IMR-90 (cell line): Measurements from ENCODE around the gene RUNX3. TPM values are rescaled to one million over a fixed set of nuclear protein-coding genes. Genes with fewer than 3 reads are reported as not detected.
A peak's percentile ranks its signal among the peaks of the same experiment; 100 is the strongest.
"Not testable (repeated sequence)": the region's sequence is repeated elsewhere in the genome, so short reads cannot be mapped to it uniquely, and the experiment has no call there.

ENCODE experiments used
- ATAC-seq: fragments of 200-7000 bp; cut with Tn5 transposase; 2 replicates; pipeline ENCODE4 v1.9.1; 2020; ENCODE audit warnings: low read depth, mild to moderate bottlenecking, moderate library complexity
- BruUV-seq: library from RNA; stranded (reverse); fragments of 400-500 nt; replicated peaks from 2 replicates; lab custom pipeline; 2021; lab: Mats Ljungman, UMichigan
- CTCF ChIA-PET: fragments of 300-600 bp; formaldehyde crosslinking; extraction: SDS; loops from one replicate; lab custom pipeline; 2021; ENCODE audit warnings: antibody characterized with exemption; lab: Yijun Ruan, JAX
- POLR2A ChIA-PET: fragments of 300-600 bp; sonication (Branson Sonifier 250); formaldehyde crosslinking; loops from one replicate; lab custom pipeline; 2022; ENCODE audit warnings: antibody characterized with exemption; ENCODE audit not compliant: unreplicated experiment; lab: Charles Lee
- DNase-seq: peaks from one replicate; pipeline ENCODE4 v3.0.0; 2013
- H2AFZ ChIP-seq: replicated peaks from 2 replicates; pipeline ENCODE3; 2013; ENCODE audit warnings: low read length, mild to moderate bottlenecking; ENCODE audit not compliant: poor library complexity
- H2AK5ac ChIP-seq: 2 replicates; pipeline ENCODE4 v1.6.1; 2013; ENCODE audit warnings: low read depth, low read length, inconsistent platforms
- H2AK9ac ChIP-seq: replicated peaks from 2 replicates; pipeline ENCODE3; 2013; ENCODE audit warnings: mild to moderate bottlenecking, low read depth, low read length, moderate library complexity; ENCODE audit not compliant: poor library complexity
- H2BK120ac ChIP-seq: 2 replicates; pipeline ENCODE4 v1.6.1; 2013; ENCODE audit warnings: low read depth, low read length, inconsistent platforms
- H2BK15ac ChIP-seq: 3 replicates; pipeline ENCODE4 v1.6.1; 2013; ENCODE audit warnings: low read depth, low read length, inconsistent platforms
- H2BK20ac ChIP-seq: 2 replicates; pipeline ENCODE4 v1.6.1; 2013; ENCODE audit warnings: low read depth, mild to moderate bottlenecking, inconsistent platforms, low read length, moderate library complexity
- H2BK5ac ChIP-seq: 2 replicates; pipeline ENCODE4 v1.6.1; 2013; ENCODE audit warnings: mild to moderate bottlenecking, low read depth, low read length, inconsistent platforms; ENCODE audit not compliant: poor library complexity, severe bottlenecking
- H3K14ac ChIP-seq: replicated peaks from 2 replicates; pipeline ENCODE4 v1.6.1; 2013; ENCODE audit warnings: low read depth, low read length, inconsistent platforms
- H3K18ac ChIP-seq: 2 replicates; pipeline ENCODE4 v1.6.1; 2013; ENCODE audit warnings: low read depth, low read length, control low read depth
- H3K23ac ChIP-seq: 2 replicates; pipeline ENCODE4 v1.6.1; 2013; ENCODE audit warnings: low read depth, low read length, inconsistent platforms
- H3K27ac ChIP-seq: 2 replicates; pipeline ENCODE4 v1.5.1; 2013; ENCODE audit warnings: mild to moderate bottlenecking, control low read depth, low read length; ENCODE audit not compliant: insufficient read depth
- H3K27me3 ChIP-seq: 2 replicates; pipeline ENCODE4 v1.6.1; 2013; ENCODE audit warnings: low read length; ENCODE audit not compliant: control insufficient read depth, insufficient read depth
- H3K36me3 ChIP-seq: 2 replicates; pipeline ENCODE4 v1.6.1; 2013; ENCODE audit warnings: low read length, mixed read lengths; ENCODE audit not compliant: control insufficient read depth, insufficient read depth
- H3K4ac ChIP-seq: 2 replicates; pipeline ENCODE4 v1.6.1; 2013; ENCODE audit warnings: low read depth, low read length, inconsistent platforms
- H3K4me1 ChIP-seq: 2 replicates; pipeline ENCODE4 v1.6.1; 2013; ENCODE audit warnings: low read length, mixed read lengths; ENCODE audit not compliant: control insufficient read depth, insufficient read depth
- H3K4me2 ChIP-seq: 2 replicates; pipeline ENCODE4 v1.6.1; 2013; ENCODE audit warnings: low read depth, mild to moderate bottlenecking, control low read depth, low read length, moderate library complexity
- H3K4me3 ChIP-seq: 2 replicates; pipeline ENCODE4 v1.5.1; 2013; ENCODE audit warnings: low read depth, mild to moderate bottlenecking, control low read depth, low read length, moderate library complexity; ENCODE audit not compliant: insufficient read depth
- H3K56ac ChIP-seq: 2 replicates; pipeline ENCODE4 v1.6.1; 2013; ENCODE audit warnings: low read length, inconsistent platforms; ENCODE audit not compliant: insufficient read depth; ENCODE audit errors: extremely low read depth
- H3K79me1 ChIP-seq, 2 experiments: 2 replicates each; pipeline ENCODE4 v1.6.1; 2013; ENCODE audit warnings: low read length in 2 of 2, inconsistent platforms in 1 of 2, low read depth in 1 of 2
- H3K9ac ChIP-seq: 2 replicates; pipeline ENCODE4 v1.6.1; 2013; ENCODE audit warnings: low read depth, low read length, control low read depth
- H3K9me1 ChIP-seq: 2 replicates; pipeline ENCODE4 v1.6.1; 2013; ENCODE audit warnings: low read length, inconsistent platforms; ENCODE audit not compliant: insufficient read depth
- H3K9me3 ChIP-seq: 2 replicates; pipeline ENCODE4 v1.6.1; 2013; ENCODE audit warnings: low read length; ENCODE audit not compliant: control insufficient read depth, insufficient read depth
- H4K20me1 ChIP-seq: 2 replicates; pipeline ENCODE4 v1.6.1; 2013; ENCODE audit warnings: low read length, inconsistent platforms; ENCODE audit not compliant: insufficient read depth
- H4K5ac ChIP-seq: 2 replicates; pipeline ENCODE4 v1.6.1; 2013; ENCODE audit warnings: mild to moderate bottlenecking, low read depth, low read length, control low read depth
- H4K8ac ChIP-seq, 2 experiments: 2 replicates each; pipeline ENCODE4 v1.6.1; 2013; ENCODE audit warnings: low read depth in 2 of 2, low read length in 2 of 2, control low read depth in 1 of 2, inconsistent platforms in 1 of 2
- H4K91ac ChIP-seq: 2 replicates; pipeline ENCODE4 v1.6.1; 2013; ENCODE audit warnings: low read depth, low read length, inconsistent platforms; ENCODE audit not compliant: insufficient read depth
- CEBPB ChIP-seq: IDR thresholded peaks from 2 replicates; pipeline ENCODE4 v1.6.1; 2012; ENCODE audit warnings: low read depth, low read length, improper control_type of control experiment
- CHD1 ChIP-seq: IDR thresholded peaks from 2 replicates; pipeline ENCODE4 v1.6.1; 2012; ENCODE audit warnings: low read depth, low read length, improper control_type of control experiment
- WGBS, 2 experiments: methylation state at CpG; one replicate each; pipeline versions ENCODE4 v1.1.5 to v1.1.7; 2013; ENCODE audit warnings: missing lambda C conversion rate in 2 of 2; ENCODE audit not compliant: insufficient read length in 1 of 2; ENCODE audit errors: extremely low coverage in 2 of 2; 5-methylcytosine and 5-hydroxymethylcytosine counted together
- dilution Hi-C: fragments of 300-500 bp; cut with HindIII; formaldehyde crosslinking; loops from one replicate; pipeline ENCODE4 v1.14.3; 2018; ENCODE audit warnings: low sequenced_read_pairs; ENCODE audit not compliant: unreplicated experiment
- in situ Hi-C: fragments of 300-500 bp; cut with MboI; formaldehyde crosslinking; loops from 3 replicates; pipeline ENCODE4 v1.14.3; 2019; ENCODE audit warnings: low sequenced_read_pairs, inconsistent platforms, mixed read lengths
- intact Hi-C: fragments of 100-400 bp; cut with micrococcal nuclease; formaldehyde crosslinking; loops from 2 replicates; pipeline ENCODE4 v1.10.0; 2022
- polyA plus RNA-seq, 3 experiments: library from polyadenylated mRNA; depleted of rRNA; stranded (reverse); fragments of >200 nt; gene quantifications; 2 replicates each; pipeline ENCODE4 v1.2.3, GENCODE V29; 2012; ENCODE audit warnings: low replicate concordance in 1 of 3
- total RNA-seq: library from RNA; depleted of rRNA; stranded (reverse); fragments of >200 nt; gene quantifications from 2 replicates; pipeline ENCODE4 v1.2.3, GENCODE V29; 2012
- TF ChIP-seq, protein P1 (sequence below): conservative IDR thresholded peaks from 2 replicates; pipeline ENCODE4 v1.5.1; 2012; ENCODE audit warnings: mild to moderate bottlenecking, low read depth, low read length, improper control_type of control experiment

RUNX3 gene
- total and polyA plus RNA-seq, 2 of the 4 experiments (the other 2 are of a cell fraction), result 0.07 TPM; not detected in 1

DNA sequence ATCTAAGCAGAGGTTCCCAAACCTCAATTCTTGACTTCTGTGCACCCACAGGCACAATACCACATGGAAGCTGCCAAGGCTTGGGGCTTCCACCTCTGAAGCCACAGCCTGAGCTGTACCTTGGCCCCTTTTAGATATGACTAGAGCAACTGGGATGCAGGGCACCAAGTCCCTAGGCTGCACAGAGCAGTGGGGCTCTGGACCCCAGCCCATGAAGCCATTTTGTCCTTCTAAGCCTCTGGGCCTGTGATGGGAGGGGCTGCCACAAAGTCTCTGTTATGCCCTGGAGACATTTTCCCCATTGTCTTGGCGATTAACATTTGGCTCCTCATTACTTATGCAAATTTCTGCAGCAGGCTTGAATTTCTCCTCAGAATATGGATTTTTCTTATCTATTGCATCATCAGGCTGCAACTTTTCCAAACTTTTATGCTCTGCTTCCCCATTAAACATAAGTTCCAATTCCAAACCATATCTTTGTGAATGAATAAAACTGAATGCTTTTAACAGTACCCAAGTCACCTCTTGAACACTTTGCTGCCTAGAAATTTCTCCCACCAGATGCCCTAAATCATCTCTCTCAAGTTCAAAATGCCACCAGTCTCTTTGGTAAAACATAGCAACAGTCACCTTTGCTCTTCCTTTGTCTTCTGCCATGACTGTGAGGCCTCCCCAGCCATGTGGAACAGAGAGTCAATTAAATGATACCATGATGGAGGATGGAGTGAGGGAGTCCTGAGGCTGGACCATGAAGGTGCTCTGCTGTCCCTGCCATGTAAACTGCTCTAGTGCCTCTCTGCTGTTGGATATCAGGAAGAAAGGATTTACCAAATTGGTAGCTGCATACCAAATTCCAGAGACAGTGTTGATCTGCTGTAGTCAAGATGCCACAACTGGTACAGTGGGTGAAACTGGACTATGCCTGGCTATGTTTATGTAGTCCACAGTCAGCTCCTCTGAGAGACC, 37.6 kb downstream of the RUNX3 start:
- Histone ChIP-seq H3K9ac (no peak overlapping the region), H2BK15ac (no peak overlapping the region), H3K4me1 (no peaks in the 10 kb centered on the region), H3K23ac (no peak overlapping the region), H3K9me3 (peaks cover 10% of the 10 kb centered on the region; the same call in 1 of the 2 replicates), H2AFZ (no peak overlapping the region), H2AK5ac (no peak overlapping the region), H3K4ac (no peak overlapping the region), H4K8ac (no peak overlapping the region), H3K4me2 (no peak overlapping the region), H2BK120ac (no peak overlapping the region), H2AK9ac (peak overlapping the region; percentile 37), H3K56ac (no peak overlapping the region), H3K79me1 (no peaks in the 10 kb centered on the region), H3K9me1 (no peaks in the 10 kb centered on the region), H3K14ac (no peak overlapping the region), H3K36me3 (no peaks in the 10 kb centered on the region), H3K18ac (no peak overlapping the region), H3K27ac (no peak overlapping the region), H4K5ac (no peak overlapping the region), H3K4me3 (no peak overlapping the region), H4K91ac (no peak overlapping the region), H3K27me3 (peaks cover 19% of the 10 kb centered on the region), H2BK5ac (no peak overlapping the region), H4K20me1 (no peaks in the 10 kb centered on the region), H2BK20ac (no peak overlapping the region)
- ChIA-PET CTCF (no interaction called here), POLR2A (no interaction called here)
- TF ChIP-seq CHD1 (no peak), CEBPB (peak; percentile 47; the same call in 1 of the 2 replicates)
- TF ChIP-seq, protein P1, sequence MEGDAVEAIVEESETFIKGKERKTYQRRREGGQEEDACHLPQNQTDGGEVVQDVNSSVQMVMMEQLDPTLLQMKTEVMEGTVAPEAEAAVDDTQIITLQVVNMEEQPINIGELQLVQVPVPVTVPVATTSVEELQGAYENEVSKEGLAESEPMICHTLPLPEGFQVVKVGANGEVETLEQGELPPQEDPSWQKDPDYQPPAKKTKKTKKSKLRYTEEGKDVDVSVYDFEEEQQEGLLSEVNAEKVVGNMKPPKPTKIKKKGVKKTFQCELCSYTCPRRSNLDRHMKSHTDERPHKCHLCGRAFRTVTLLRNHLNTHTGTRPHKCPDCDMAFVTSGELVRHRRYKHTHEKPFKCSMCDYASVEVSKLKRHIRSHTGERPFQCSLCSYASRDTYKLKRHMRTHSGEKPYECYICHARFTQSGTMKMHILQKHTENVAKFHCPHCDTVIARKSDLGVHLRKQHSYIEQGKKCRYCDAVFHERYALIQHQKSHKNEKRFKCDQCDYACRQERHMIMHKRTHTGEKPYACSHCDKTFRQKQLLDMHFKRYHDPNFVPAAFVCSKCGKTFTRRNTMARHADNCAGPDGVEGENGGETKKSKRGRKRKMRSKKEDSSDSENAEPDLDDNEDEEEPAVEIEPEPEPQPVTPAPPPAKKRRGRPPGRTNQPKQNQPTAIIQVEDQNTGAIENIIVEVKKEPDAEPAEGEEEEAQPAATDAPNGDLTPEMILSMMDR, result no peak
- no TSS peak for BruUV-seq
- dilution Hi-C loops, result no loop called here
- ATAC-seq (no peak), DNase-seq (no peak)
- in situ Hi-C loops, result no loop called here
- WGBS, 2 experiments, result 0% methylated on average over 1 of the region's 1 CpG; no CpG with 5 or more reads in 1 of the 2 experiments
- intact Hi-C loops, result no loop called here

DNA sequence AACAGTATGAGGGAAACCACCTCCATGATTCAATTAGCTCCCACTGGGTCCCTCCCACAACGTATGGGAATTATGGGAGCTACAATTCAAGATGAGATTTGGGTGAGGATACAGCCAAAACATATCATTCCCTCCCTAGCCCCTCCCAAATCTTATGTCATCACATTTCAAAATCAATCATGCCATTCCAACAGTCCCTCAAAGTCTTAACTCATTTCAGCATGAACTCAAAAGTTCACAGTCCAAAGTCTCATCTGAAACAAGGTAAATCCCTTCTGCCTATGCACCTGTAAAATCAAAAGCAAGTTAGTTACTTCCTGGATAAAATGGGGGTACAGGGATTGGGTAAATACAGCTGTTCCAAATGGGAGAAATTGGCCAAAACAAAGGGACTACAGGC, 38.7 kb downstream of the RUNX3 start:
- H3K79me1 ChIP-seq, H4K5ac ChIP-seq, H4K91ac ChIP-seq, POLR2A ChIA-PET, H3K27ac ChIP-seq, H2BK5ac ChIP-seq, ATAC-seq, H3K23ac ChIP-seq, H2BK20ac ChIP-seq, H2BK120ac ChIP-seq, H3K4ac ChIP-seq, H3K9me1 ChIP-seq, H3K9me3 ChIP-seq, CTCF ChIA-PET, H3K9ac ChIP-seq, H3K4me3 ChIP-seq, H3K4me1 ChIP-seq, BruUV-seq, H3K14ac ChIP-seq, H2AFZ ChIP-seq, DNase-seq, H3K56ac ChIP-seq, in situ Hi-C loops, dilution Hi-C loops, H4K8ac ChIP-seq, H2BK15ac ChIP-seq, H2AK5ac ChIP-seq, H2AK9ac ChIP-seq, H3K36me3 ChIP-seq, H3K4me2 ChIP-seq, intact Hi-C loops, H4K20me1 ChIP-seq, H3K18ac ChIP-seq: not testable (repeated sequence)
- peaks cover 17% of the 10 kb centered on the region for H3K27me3 ChIP-seq
- no CpG with 5 or more reads among the region's 1 CpG for WGBS, 2 experiments
